Ishikawa (cell line): ENCODE results near the gene SEC63.

ENCODE experiments used
- CEBPB ChIP-seq: IDR thresholded peaks from 2 replicates; pipeline ENCODE4 v1.6.1; 2012
- EGR1 ChIP-seq: IDR thresholded peaks from 2 replicates; pipeline ENCODE4 v1.6.1; 2012
- FOXM1 ChIP-seq: IDR thresholded peaks from 2 replicates; pipeline ENCODE4 v1.6.1; 2012; ENCODE audit warnings: low read depth, borderline replicate concordance
- TAF1 ChIP-seq: IDR thresholded peaks from 2 replicates; pipeline ENCODE4 v1.6.1; 2012; ENCODE audit warnings: low read depth, mild to moderate bottlenecking
- TCF12 ChIP-seq: IDR thresholded peaks from 2 replicates; pipeline ENCODE4 v1.6.1; 2012; ENCODE audit warnings: low read depth
- YY1 ChIP-seq: IDR thresholded peaks from 2 replicates; pipeline ENCODE4 v1.6.1; 2012; ENCODE audit warnings: low read depth
- TF ChIP-seq, protein P1 (sequence below): IDR thresholded peaks from 2 replicates; pipeline ENCODE4 v1.6.1; 2012
- TF ChIP-seq, protein P2 (sequence below): IDR thresholded peaks from 2 replicates; pipeline ENCODE4 v1.6.1; 2012

DNA sequence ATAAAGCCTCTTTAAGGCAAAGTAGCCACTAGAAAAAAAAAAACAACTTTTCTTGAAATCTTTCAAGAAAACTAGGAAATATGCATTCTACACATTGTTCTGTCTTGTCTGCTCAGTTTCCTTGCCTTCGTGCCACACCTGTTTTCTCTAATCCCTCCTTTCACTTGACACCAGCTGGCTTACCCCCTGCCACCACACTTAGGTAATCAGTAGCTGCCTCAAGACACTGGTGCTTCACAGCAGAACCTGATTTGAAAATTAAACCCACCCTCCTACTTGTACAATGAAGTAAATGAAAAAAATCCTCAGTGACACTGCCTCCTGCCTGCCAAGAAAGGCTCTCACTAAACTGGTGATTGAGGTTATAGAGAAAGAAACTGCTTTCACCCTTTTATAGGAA is 88.1 kb downstream of the SEC63 start:
- TF ChIP-seq FOXM1 (no peak), TAF1 (no peak), YY1 (no peak), CEBPB (no peak), EGR1 (no peak), TCF12 (no peak)
- TF ChIP-seq, protein P1, sequence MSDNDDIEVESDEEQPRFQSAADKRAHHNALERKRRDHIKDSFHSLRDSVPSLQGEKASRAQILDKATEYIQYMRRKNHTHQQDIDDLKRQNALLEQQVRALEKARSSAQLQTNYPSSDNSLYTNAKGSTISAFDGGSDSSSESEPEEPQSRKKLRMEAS: no peak
- TF ChIP-seq, protein P2, sequence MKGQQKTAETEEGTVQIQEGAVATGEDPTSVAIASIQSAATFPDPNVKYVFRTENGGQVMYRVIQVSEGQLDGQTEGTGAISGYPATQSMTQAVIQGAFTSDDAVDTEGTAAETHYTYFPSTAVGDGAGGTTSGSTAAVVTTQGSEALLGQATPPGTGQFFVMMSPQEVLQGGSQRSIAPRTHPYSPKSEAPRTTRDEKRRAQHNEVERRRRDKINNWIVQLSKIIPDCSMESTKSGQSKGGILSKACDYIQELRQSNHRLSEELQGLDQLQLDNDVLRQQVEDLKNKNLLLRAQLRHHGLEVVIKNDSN: no peak
